ENCODE results near the gene POLD1. TPM values are rescaled to one million over a fixed set of nuclear protein-coding genes. Genes with fewer than 3 reads are reported as not detected.
"Not testable (repeated sequence)": the region's sequence is repeated elsewhere in the genome, so short reads cannot be mapped to it uniquely, and the experiment has no call there.

POLD1 gene
- total and polyA plus RNA-seq, 2 experiments from 2014 or later = 73.8 to 74.3 TPM

DNA sequence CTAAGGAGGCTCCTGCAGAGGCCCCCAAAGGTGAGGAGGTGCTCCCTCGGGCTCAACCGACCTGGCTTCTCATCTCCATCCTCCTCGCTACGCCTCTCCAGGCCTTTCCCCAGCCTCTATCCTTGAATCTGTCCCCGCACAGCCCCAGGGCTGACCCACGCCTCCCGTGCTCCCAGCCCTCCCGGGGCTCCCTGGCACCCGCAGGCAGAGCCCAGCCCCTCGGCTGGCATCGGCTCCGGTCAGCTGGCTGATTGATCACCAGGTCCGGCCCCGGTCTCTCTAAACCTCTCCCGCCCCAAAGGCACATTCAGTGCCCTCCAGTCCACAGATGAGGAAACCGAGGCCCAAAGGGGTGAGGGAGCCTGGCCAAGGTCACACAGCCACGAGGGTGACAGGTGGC is 51.1 kb downstream of the POLD1 start:
- H3K27ac ChIP-seq = no peak overlapping the region
- no peaks in the 10 kb centered on the region for H3K9me3 ChIP-seq (ENCODE audit: low read depth)
- TF ChIP-seq, protein P1, sequence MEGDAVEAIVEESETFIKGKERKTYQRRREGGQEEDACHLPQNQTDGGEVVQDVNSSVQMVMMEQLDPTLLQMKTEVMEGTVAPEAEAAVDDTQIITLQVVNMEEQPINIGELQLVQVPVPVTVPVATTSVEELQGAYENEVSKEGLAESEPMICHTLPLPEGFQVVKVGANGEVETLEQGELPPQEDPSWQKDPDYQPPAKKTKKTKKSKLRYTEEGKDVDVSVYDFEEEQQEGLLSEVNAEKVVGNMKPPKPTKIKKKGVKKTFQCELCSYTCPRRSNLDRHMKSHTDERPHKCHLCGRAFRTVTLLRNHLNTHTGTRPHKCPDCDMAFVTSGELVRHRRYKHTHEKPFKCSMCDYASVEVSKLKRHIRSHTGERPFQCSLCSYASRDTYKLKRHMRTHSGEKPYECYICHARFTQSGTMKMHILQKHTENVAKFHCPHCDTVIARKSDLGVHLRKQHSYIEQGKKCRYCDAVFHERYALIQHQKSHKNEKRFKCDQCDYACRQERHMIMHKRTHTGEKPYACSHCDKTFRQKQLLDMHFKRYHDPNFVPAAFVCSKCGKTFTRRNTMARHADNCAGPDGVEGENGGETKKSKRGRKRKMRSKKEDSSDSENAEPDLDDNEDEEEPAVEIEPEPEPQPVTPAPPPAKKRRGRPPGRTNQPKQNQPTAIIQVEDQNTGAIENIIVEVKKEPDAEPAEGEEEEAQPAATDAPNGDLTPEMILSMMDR (IDR thresholded peaks at IDR 0.05; ENCODE audit: low read depth, low read length) = no peak
- H3K27me3 ChIP-seq = no peaks in the 10 kb centered on the region
- no peak for DNase-seq (ENCODE audit: low read depth in 1 of 2, low spot score in 1 of 2)
- H3K4me3 ChIP-seq = no peak overlapping the region
- no peaks in the 10 kb centered on the region for H3K36me3 ChIP-seq
- peaks cover 4% of the 10 kb centered on the region for H3K4me1 ChIP-seq (ENCODE audit: low read depth)

DNA sequence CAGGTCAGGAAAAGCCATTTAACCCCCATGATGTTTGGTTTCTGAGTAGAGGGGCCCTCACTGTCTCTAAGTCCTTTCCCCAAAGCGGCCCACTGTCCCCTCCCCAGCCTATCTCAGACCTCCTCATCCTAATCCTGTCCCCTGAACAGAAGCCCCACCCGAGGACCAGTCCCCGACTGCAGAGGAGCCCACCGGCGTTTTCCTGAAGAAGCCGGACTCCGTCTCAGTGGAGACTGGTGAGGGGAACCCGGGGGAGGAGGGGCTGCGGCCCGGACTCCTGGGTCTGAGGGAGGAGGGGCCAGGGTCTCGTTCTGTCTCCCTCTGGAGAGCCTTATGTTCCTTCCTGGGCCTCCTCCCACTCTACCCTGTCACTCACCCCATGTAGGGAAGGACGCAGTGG is 51.5 kb downstream of the POLD1 start:
- no peak overlapping the region for H3K4me3 ChIP-seq
- H3K4me1 ChIP-seq (ENCODE audit: low read depth) = peaks cover 4% of the 10 kb centered on the region
- no peak overlapping the region for H3K27ac ChIP-seq
- DNase-seq (ENCODE audit: low read depth in 1 of 2, low spot score in 1 of 2) = no peak
- H3K27me3 ChIP-seq = no peaks in the 10 kb centered on the region
- H3K9me3 ChIP-seq (ENCODE audit: low read depth) = no peaks in the 10 kb centered on the region
- TF ChIP-seq, protein P1 (IDR thresholded peaks at IDR 0.05; ENCODE audit: low read depth, low read length) = no peak
- H3K36me3 ChIP-seq = no peaks in the 10 kb centered on the region

DNA sequence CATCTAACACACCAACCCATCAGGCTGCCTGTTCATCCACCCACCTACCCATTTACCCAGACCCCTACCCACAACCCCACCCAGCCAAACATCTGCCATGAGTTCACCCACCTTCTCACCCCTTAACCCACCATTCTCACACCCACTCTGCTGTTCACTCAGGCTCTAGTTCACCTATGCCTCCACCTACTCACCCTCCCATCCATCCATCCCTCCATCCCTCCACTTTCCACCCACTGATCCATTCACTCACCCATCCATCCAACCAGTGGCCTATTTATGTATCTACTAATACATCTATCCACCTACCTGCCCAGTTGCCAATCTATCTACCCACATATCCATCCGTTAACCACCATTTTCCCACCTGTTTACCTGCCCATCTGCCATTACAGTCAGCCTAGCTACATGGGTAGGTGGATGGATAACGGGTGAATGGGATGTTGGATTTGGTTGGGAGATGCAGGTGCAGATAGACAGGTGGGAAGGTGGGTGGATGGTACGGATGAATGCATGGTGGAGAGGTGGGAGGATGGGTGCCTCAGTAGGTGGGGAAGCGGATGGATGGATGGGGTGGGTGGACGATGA is 53.8 kb downstream of the POLD1 start:
- Histone ChIP-seq H3K36me3 (no peaks in the 10 kb centered on the region), H3K27me3 (no peaks in the 10 kb centered on the region), H3K27ac (no peak overlapping the region), H3K4me3 (no peak overlapping the region), H3K4me1 (ENCODE audit: low read depth) (no peaks in the 10 kb centered on the region), H3K9me3 (ENCODE audit: low read depth) (no peaks in the 10 kb centered on the region)
- TF ChIP-seq, protein P1 (IDR thresholded peaks at IDR 0.05; ENCODE audit: low read depth, low read length) = no peak
- DNase-seq (ENCODE audit: low read depth in 1 of 2, low spot score in 1 of 2) = no peak

DNA sequence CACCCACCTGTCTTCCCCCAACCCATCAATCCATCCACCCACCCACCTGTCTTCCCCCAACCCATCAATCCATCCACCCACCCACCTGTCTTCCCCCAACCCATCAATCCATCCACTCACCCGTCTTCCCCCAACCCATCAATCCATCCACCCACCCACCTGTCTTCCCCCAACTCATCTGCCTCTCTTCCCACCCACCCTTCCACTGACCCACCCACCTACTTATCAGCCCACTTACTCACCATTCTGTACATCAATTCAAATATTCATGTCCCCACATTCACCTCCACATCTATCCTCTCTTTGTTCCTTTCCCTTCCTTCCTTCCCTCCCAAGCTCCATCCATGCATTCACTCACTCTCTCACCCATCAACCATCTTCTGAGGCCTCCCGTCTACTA is 55.0 kb downstream of the POLD1 start:
- H3K27me3 ChIP-seq; H3K4me3 ChIP-seq; DNase-seq (ENCODE audit: low read depth in 1 of 2, low spot score in 1 of 2); H3K36me3 ChIP-seq; H3K27ac ChIP-seq; H3K4me1 ChIP-seq (ENCODE audit: low read depth); H3K9me3 ChIP-seq (ENCODE audit: low read depth): not testable (repeated sequence)

DNA sequence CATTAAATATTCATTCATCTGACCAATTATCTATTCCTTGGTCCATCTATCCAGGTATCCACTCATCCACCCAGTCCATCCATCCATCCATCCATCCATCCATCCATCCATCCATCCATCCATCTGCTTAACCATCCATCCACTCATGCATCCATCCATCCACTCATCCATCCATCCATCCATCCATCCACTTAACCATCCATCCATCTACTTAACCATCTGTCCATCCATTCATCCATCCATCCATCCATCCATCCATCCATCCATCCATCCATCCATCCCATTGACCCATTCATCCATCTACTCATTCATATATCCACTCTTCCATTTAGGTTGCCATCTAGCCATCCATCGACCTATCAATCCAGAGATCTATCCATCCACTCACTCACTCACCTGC is 59.9 kb downstream of the POLD1 start:
- TF ChIP-seq, protein P1 (IDR thresholded peaks at IDR 0.05; ENCODE audit: low read depth, low read length) = no peak
- Histone ChIP-seq H3K9me3 (ENCODE audit: low read depth) (no peaks in the 10 kb centered on the region), H3K4me3 (no peak overlapping the region), H3K36me3 (no peaks in the 10 kb centered on the region), H3K27ac (no peak overlapping the region), H3K27me3 (no peaks in the 10 kb centered on the region), H3K4me1 (ENCODE audit: low read depth) (no peaks in the 10 kb centered on the region)
- DNase-seq (ENCODE audit: low read depth in 1 of 2, low spot score in 1 of 2) = no peak

DNA sequence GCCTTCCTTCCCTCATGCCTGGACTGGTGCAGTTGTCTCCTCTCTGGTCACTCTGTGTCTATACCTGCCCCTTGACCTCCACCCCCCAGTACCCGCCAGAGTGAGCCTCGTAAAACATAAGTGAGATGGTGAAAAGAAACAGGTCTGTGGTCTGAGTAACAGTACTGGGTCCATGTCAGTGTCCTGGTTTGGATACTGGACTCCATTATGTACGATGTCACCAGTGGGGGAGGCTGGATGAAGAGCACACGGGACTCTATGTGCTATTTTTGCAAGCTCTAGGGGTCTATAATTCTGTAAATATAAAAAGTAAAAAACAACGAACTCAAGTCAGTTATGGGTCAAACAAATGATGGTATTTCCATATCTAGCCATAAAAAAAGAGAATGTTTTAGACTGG is 62.9 kb downstream of the POLD1 start:
- Histone ChIP-seq H3K36me3 (no peaks in the 10 kb centered on the region), H3K9me3 (ENCODE audit: low read depth) (no peaks in the 10 kb centered on the region), H3K27ac (no peak overlapping the region), H3K4me3 (no peak overlapping the region), H3K4me1 (ENCODE audit: low read depth) (no peaks in the 10 kb centered on the region), H3K27me3 (no peaks in the 10 kb centered on the region)
- DNase-seq (ENCODE audit: low read depth in 1 of 2, low spot score in 1 of 2) = no peak
- TF ChIP-seq, protein P1 (IDR thresholded peaks at IDR 0.05; ENCODE audit: low read depth, low read length) = no peak

Measured in cardiac muscle cell (in vitro differentiated cells and primary cell).